ENCODE results near the gene OR2F2.

The OR2F2 gene
- total RNA-seq: 0 reads per million in 9 experiments

GRCh38 chr7:143934526-143935325 is at the start of gene OR2F2:
TSS of gene OR2F2 (plus strand) at chr7:143935233. CDS start at chr7:143935233, 0 bp downstream.
- no peak within 1 kb of the TSS for H3K27ac Mint-ChIP-seq
- no peak for DNase-seq

DNA sequence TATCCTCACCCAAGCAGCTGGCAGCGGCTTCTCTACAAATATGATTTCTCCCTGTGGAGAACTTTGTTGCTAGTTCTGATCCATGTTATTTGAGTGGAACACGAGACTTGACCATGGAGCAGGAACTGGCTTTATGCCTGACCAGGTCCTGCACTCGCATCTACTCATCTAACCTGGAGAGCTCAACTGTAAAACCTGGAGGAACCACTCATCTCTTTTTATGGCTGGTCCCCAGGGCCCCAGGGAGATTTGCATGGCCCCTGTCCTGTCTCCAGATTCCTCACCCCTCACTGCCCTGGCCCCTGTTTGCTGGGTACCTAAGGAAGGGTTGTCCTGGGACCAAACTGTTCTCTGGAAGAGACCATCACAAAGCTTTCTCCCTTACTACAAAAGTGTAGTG is 49.1 kb upstream of the OR2F2 start:
- H3K9me3 Mint-ChIP-seq: no peaks in the 10 kb centered on the region
- H3K27ac Mint-ChIP-seq: no peak overlapping the region
- ATAC-seq (replicated peaks) (no peak), DNase-seq (no peak)
- H3K4me3 Mint-ChIP-seq: no peak overlapping the region
- H3K36me3 Mint-ChIP-seq (ENCODE audit: insufficient read depth): peaks cover 3% of the 10 kb centered on the region
- H3K27me3 Mint-ChIP-seq: peaks cover 21 to 44% of the 10 kb centered on the region in 2 donors
- peaks cover 8 to 9% of the 10 kb centered on the region in 2 donors for H3K4me1 Mint-ChIP-seq (ENCODE audit: low read depth in 2 of 2)

More at GRCh38 chr7:143934526-143935325, at the start of gene OR2F2:
- Mint-ChIP-seq H3K36me3 (ENCODE audit: insufficient read depth) (no peaks in the 10 kb centered on the region), H3K4me1 (ENCODE audit: low read depth in 2 of 2) (no peaks in the 10 kb centered on the region), H3K4me3 (no peak within 1 kb of the TSS), H3K9me3 (peaks cover 1 to 9% of the 10 kb centered on the region in 2 donors), H3K27me3 (peaks cover 18 to 29% of the 10 kb centered on the region in 2 donors)
- ATAC-seq (replicated peaks): no peak

DNA sequence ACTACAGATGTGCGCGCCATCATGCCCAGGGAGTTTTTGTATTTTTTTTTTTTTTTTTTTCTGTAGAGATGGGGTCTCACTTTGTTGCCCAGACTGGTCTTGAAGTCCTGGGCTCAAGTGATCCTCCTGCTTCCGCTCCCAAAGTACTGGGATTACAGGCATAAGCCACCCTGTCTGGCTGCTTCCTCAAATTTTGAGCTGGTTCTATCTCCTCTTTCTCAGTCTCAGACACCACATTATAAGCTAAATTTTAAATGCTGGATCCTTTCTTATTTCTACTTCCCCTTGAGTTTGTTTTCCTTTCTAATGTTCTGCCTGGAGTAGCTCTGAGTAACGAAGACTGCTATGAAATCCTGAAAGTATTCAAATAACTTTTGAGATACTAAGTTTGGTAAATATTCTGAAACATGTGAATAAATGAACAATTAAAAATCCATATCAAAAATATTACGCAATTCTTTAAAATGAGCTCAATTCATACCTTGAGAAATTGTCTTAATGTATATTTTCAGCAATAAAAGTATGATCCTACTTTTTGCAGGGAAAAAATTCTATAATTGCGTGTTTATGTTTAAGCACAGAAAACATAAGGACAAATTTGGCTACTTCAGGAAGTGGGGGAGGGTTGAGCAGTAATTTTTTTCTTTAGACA is 48.1 kb upstream of the OR2F2 start:
- H3K36me3 Mint-ChIP-seq (ENCODE audit: insufficient read depth): no peaks in the 10 kb centered on the region
- H3K27me3 Mint-ChIP-seq: peaks cover 21 to 43% of the 10 kb centered on the region in 2 donors
- ATAC-seq (replicated peaks) (no peak), DNase-seq (no peak)
- no peaks in the 10 kb centered on the region for H3K9me3 Mint-ChIP-seq
- no peak overlapping the region for H3K4me3 Mint-ChIP-seq
- H3K4me1 Mint-ChIP-seq (ENCODE audit: low read depth in 2 of 2): peaks cover 8 to 9% of the 10 kb centered on the region in 2 donors
- H3K27ac Mint-ChIP-seq: no peak overlapping the region

- H3K4me3 Mint-ChIP-seq: no peak overlapping the region
- no peak overlapping the region for H3K27ac Mint-ChIP-seq
- H3K4me1 Mint-ChIP-seq (ENCODE audit: low read depth in 2 of 2): peaks cover 3 to 12% of the 10 kb centered on the region in 2 donors
- H3K36me3 Mint-ChIP-seq (ENCODE audit: insufficient read depth): no peaks in the 10 kb centered on the region
- H3K9me3 Mint-ChIP-seq: no peaks in the 10 kb centered on the region
- DNase-seq (no peak), ATAC-seq (replicated peaks) (no peak)
- peaks cover 16 to 24% of the 10 kb centered on the region in 2 donors for H3K27me3 Mint-ChIP-seq
Measured at GRCh38 chr7:143889068-143889467, 46.0 kb upstream of the OR2F2 start.

- ATAC-seq (replicated peaks) (no peak), DNase-seq (no peak)
- H3K27me3 Mint-ChIP-seq: peaks cover 11 to 12% of the 10 kb centered on the region in 2 donors
- H3K36me3 Mint-ChIP-seq (ENCODE audit: insufficient read depth): no peaks in the 10 kb centered on the region
- H3K4me3 Mint-ChIP-seq: no peak overlapping the region
- no peaks in the 10 kb centered on the region for H3K9me3 Mint-ChIP-seq
- H3K27ac Mint-ChIP-seq: no peak overlapping the region
- peaks cover 3 to 12% of the 10 kb centered on the region in 2 donors for H3K4me1 Mint-ChIP-seq (ENCODE audit: low read depth in 2 of 2)
Measured at GRCh38 chr7:143890558-143890957, 44.5 kb upstream of the OR2F2 start.

DNA sequence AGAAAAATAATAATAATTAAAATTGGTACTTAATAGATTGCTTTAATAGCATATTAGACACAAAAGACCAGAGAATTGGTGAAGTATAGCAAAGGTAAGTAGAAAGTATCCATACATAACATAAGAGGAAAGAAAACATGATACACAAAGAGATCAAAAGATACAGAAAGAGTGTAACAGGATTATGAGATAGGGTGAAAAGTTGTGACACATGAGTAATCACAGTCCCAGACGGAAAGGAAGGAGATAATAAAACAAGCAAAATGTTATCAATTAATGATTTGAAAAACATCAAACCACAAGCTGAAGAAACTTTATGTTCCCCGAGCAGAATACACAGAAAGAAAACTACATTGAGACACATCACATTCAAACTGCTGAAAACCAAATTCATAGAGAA is 43.6 kb upstream of the OR2F2 start:
- no peak overlapping the region for H3K27ac Mint-ChIP-seq
- H3K4me3 Mint-ChIP-seq: no peak overlapping the region
- H3K36me3 Mint-ChIP-seq (ENCODE audit: insufficient read depth): no peaks in the 10 kb centered on the region
- H3K27me3 Mint-ChIP-seq: peaks cover 6 to 12% of the 10 kb centered on the region in 2 donors
- H3K4me1 Mint-ChIP-seq (ENCODE audit: low read depth in 2 of 2): peaks cover 0 to 12% of the 10 kb centered on the region in 2 donors
- ATAC-seq (replicated peaks): no peak
- no peaks in the 10 kb centered on the region for H3K9me3 Mint-ChIP-seq
- no peak for DNase-seq

GRCh38 chr7:143892527-143893300 is 42.3 kb upstream of the OR2F2 start:
- Mint-ChIP-seq H3K36me3 (ENCODE audit: insufficient read depth) (no peaks in the 10 kb centered on the region), H3K9me3 (no peaks in the 10 kb centered on the region), H3K4me1 (ENCODE audit: low read depth in 2 of 2) (peaks cover 0 to 12% of the 10 kb centered on the region in 2 donors), H3K27ac (peak overlapping the region in 1 of 2 donors; percentile 65), H3K27me3 (no peaks in the 10 kb centered on the region), H3K4me3 (no peak overlapping the region)
- DNase-seq (peak; percentile 29 to 42 (median 30)), ATAC-seq (replicated peaks) (peak; percentile 95)

- ATAC-seq (replicated peaks) (no peak), DNase-seq (no peak)
- H3K27ac Mint-ChIP-seq: no peak overlapping the region
- no peaks in the 10 kb centered on the region for H3K9me3 Mint-ChIP-seq
- H3K36me3 Mint-ChIP-seq (ENCODE audit: insufficient read depth): peaks cover 1% of the 10 kb centered on the region
- no peak overlapping the region for H3K4me3 Mint-ChIP-seq
- peaks cover 20 to 32% of the 10 kb centered on the region in 2 donors for H3K4me1 Mint-ChIP-seq (ENCODE audit: low read depth in 2 of 2)
- H3K27me3 Mint-ChIP-seq: no peaks in the 10 kb centered on the region
Measured at GRCh38 chr7:143896667-143897066, 38.4 kb upstream of the OR2F2 start.

DNA sequence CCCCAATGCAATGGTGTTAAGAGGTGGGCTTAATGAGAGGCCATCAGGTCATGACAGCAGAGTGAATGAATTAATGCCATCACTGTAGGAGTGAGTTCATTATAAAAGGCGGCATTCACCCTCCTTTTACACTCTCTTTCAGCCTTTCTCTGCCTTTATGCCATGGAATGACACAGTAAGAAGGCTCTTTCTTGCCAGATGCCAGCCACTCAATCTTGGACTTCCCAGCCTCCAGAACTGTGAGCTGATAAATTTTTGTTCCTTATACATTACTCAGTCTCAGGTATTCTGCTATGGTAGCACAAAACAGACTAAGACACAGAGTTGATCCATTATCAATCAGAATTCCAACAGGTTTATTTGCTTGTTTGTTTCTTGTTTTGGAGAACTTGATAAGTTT is 36.2 kb upstream of the OR2F2 start:
- peaks cover 7% of the 10 kb centered on the region for H3K36me3 Mint-ChIP-seq (ENCODE audit: insufficient read depth)
- peaks cover 21 to 27% of the 10 kb centered on the region in 2 donors for H3K4me1 Mint-ChIP-seq (ENCODE audit: low read depth in 2 of 2)
- H3K9me3 Mint-ChIP-seq: no peaks in the 10 kb centered on the region
- H3K4me3 Mint-ChIP-seq: no peak overlapping the region
- no peaks in the 10 kb centered on the region for H3K27me3 Mint-ChIP-seq
- no peak overlapping the region for H3K27ac Mint-ChIP-seq
- DNase-seq (no peak), ATAC-seq (replicated peaks) (no peak)

- H3K36me3 Mint-ChIP-seq (ENCODE audit: insufficient read depth): peaks cover 7% of the 10 kb centered on the region
- H3K9me3 Mint-ChIP-seq: no peaks in the 10 kb centered on the region
- H3K4me3 Mint-ChIP-seq: peak overlapping the region; percentile 91 to 93
- ATAC-seq (replicated peaks) (no peak), DNase-seq (no peak)
- H3K27me3 Mint-ChIP-seq: no peaks in the 10 kb centered on the region
- H3K4me1 Mint-ChIP-seq (ENCODE audit: low read depth in 2 of 2): peaks cover 21 to 27% of the 10 kb centered on the region in 2 donors
- H3K27ac Mint-ChIP-seq: peak overlapping the region; percentile 12 to 95
Measured at GRCh38 chr7:143900230-143900766, 34.7 kb upstream of the OR2F2 start.

GRCh38 chr7:143901332-143901667 is 33.7 kb upstream of the OR2F2 start:
- Mint-ChIP-seq H3K27ac (peak overlapping the region; percentile 95), H3K9me3 (no peaks in the 10 kb centered on the region), H3K4me3 (peak overlapping the region; percentile 91 to 93), H3K27me3 (no peaks in the 10 kb centered on the region), H3K4me1 (ENCODE audit: low read depth in 2 of 2) (peaks cover 21 to 27% of the 10 kb centered on the region in 2 donors), H3K36me3 (ENCODE audit: insufficient read depth) (peaks cover 7% of the 10 kb centered on the region)
- DNase-seq (no peak), ATAC-seq (replicated peaks) (no peak)

- peak; percentile 92 for ATAC-seq (replicated peaks)
- Mint-ChIP-seq H3K9me3 (no peaks in the 10 kb centered on the region), H3K27ac (peak within 1 kb of the TSS; percentile 95), H3K4me3 (peak within 1 kb of the TSS; percentile 91 to 93), H3K36me3 (ENCODE audit: insufficient read depth) (peaks cover 7% of the 10 kb centered on the region), H3K4me1 (ENCODE audit: low read depth in 2 of 2) (peaks cover 21 to 27% of the 10 kb centered on the region in 2 donors), H3K27me3 (no peaks in the 10 kb centered on the region)
- DNase-seq: peak; percentile 80 to 83 (median 82)
Measured at GRCh38 chr7:143901668-143902331, 33.2 kb upstream of the OR2F2 start, which contains the start of gene TCAF1. TSS of gene TCAF1 (minus strand) at chr7:143902176. CDS start at chr7:143876608, 25,568 bp downstream.

All from effector memory CD8-positive, alpha-beta T cell (primary cell).